Activated gamma-delta T cell treated with anti-CD3 and anti-CD28 coated beads, Interleukin-2, amount 50 U/mL, for 16 hours (primary cell): ENCODE measurements around the gene SLC25A19.

ENCODE experiments used
- DNase-seq: peaks from one replicate; pipeline ENCODE4 v3.0.0-alpha.2; 2020; ENCODE audit warnings: low read depth

SLC25A19 gene

DNA sequence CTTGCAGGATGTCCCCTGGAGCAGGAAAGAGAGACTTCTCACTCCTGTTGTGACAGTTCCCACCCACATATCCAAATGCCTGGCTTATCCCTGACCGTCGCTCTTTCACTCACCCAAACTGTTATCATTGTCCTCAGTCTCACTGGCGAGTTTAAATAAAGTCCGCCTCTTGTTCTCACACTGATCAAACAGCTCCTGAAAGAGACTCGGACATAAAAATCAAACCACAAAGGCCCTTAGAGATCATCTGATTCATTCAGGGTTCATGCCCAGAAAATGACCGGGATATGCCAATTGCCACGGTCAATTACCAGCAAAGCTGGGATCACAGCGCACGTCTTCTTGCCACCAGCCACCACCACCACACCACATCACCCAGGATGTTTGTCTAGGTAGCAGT is 47.7 kb downstream of the SLC25A19 start:
- DNase-seq: no peak

DNA sequence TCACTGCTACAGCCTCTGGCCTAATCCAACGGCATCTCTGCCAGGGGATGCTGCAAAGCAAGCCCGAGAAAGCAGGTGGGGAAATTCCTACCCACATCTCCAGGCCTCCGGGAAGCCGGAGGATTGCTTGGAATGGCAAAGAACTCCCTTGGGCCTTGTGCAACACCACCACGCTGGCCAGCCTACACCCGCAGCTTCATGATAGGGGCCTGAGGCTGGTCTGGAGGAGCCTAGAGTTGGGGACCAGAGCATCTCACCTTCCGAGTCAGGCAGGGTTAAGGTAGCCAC is 48.1 kb downstream of the SLC25A19 start:
- DNase-seq: no peak

DNA sequence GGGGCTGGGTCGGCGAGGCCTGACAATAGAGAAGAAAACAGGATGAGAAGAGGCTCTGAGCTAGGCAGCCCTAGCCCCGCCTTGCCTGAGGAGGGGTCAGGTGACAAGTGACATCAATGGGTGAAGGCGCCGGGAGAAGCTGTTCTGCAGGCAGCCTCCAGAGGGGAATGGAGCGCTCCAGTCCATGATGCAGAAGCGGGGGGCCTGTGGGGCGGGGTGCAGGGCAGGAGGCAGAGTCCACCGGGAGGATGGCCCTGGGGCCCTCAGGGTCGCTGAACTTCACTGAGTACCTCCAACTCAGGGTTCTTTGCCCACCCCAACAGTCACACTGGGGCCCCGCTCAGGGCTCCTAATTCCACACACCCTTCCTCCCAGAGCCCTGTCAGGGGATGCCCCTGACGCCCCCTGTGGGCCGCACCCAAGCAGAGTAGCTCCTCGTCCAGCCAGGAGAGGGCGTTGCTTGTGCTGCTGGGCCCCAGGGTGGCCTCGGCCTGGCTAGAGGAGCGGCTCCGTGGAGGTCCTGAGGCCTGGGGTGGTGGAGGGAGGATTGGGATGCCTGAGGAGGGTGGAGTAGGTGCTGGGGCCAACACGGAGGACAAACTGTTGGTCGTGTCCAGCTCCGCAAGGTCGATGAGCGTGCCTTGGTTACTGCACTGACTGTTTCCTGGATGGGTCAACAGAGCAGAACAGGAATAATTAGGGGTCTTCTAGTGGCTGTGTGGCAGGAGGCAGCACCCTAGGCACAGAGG is 48.7 kb downstream of the SLC25A19 start:
- no peak for DNase-seq

DNA sequence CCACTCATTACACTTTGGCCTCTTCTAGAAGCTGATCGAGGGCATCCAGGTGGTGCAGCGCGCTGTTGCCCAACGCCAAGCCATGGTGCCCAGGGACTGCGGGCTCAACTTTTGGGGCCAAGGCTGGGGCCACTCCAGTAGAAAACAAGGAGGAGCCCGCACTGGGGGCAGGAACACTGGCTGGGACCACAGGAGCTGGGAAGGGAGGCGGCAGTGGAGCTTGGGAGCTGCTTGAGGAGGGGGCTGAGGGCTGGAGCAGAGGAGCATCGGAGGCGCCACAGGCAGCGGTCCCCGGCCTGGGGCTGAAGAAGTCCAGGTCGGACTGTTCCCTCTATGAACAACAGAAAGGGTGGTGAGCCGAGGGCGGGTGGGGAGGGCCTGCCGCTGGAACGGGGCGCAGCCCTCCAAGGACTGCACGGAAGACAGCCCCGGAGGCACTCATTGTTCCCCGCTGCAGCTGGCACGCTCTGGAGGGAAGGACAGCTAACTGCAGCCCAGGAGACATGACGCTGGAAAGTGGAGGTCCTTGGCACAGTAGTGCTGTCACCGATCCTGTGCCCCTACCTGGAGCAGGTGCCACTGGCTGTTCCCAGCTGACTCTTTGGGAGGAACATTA is 49.3 kb downstream of the SLC25A19 start:
- DNase-seq: no peak

DNA sequence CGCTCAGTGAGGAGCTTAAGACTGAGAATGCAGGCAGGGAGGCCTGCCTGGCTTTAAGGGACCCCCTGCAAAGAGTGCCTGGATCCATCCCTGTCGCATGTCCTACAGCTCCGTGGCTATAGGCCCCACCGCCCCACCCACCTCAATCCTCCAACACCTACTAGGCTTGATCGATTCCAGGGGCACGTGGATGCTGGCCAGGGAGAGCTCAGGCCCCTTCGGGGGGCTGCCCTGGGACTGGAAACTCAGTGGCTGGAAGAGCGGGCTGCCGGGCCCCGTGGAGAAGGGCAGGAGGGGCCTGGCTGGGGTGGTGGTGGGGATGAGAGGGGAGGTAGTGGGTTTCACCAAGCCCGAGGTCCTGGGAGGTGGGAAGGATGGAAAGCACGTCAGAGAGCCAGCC is 50.0 kb downstream of the SLC25A19 start:
- DNase-seq: no peak

DNA sequence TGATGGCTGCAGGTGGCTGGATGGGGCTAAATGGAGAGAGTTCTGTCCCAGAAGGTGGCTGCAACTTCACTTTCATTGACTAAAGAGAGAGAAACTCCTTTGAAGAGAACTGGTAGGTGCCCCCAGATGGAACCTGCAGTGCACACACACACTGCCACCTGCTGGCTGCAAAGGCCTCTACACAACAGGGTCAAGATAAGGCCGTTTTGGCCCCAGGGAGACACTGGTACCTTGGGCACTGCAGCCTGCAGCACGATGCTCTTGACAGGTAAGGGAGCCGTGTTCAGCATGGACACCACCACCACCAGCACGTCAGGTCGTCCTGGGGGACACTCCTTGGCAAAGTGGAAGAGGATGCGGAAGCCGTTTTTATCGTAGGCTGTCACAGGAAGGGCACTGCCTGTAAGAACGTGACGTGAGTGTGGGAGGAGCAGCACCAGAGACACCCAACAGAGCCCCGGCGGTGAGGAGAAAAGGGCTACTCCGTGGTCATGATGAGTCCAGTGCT is 50.5 kb downstream of the SLC25A19 start:
- DNase-seq: peak; percentile 33

DNA sequence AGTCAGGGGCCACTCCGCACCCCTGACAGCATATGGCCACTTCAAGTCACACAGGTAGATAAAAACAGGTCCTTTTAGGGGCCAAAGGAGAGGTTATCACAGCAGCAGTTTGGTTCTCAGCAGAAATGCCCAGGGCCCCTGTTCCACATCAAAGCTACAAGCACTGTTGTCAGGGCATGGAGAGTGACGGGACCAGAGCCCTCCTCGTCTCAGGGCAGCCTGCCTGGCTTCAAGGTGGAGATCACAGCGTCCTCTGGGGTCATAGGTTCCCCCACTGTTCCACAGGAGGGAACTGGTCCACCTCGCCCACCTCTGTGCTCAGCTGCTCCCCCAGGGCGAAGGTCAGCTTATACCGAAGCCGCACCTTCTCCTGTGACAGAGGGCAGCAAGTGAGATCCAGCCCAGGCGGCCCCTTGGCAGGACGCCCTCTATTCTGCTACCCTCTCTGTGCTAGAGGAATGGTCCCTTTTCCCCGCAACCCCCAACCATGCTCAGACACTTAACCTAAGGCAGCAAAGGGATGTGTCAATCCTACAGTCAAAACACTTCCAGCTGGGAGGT is 51.1 kb downstream of the SLC25A19 start:
- DNase-seq: no peak

DNA sequence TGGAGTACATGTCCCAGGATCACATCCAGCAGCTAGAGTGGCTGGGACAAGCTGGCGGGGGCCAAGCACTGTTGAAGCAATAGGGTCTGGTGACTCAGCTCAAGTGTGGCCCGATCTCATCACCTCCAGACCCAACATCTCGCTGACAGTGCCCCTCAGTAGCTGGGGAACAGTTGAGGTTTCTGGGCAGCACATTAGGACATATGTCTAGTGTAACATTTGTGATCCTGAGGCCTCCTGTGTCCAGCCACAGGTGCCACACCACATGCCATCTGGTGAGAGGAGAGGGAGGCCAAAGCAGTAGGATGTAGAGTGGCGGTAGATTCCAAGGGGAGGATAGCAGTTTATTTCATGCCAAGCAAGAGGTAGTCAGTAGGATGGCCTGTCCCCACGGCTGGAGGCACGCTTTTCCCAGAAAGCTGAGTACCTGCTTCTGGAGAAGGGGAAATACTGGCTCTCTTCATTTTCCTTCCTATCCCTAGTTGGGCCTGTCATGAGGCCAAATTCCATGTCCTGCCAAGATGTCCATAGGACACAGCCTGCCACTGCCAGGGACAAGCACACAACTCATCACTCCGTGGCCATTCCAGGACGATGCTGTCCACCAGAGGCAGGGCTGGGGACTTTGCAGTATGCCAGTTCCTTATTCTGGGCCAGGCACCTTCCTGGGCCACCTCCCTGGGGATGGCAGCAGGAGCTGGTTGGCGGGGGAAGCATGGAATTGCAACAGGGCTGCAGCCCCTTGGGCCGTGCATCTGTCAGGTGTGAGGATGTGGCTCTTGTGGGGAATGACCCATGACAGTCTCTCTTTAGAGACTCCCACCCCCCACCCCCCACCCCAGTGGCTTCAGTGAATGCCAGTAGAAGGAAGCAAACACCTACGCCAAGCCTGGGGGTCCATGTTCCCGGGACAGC is 51.9 kb downstream of the SLC25A19 start:
- DNase-seq: no peak

DNA sequence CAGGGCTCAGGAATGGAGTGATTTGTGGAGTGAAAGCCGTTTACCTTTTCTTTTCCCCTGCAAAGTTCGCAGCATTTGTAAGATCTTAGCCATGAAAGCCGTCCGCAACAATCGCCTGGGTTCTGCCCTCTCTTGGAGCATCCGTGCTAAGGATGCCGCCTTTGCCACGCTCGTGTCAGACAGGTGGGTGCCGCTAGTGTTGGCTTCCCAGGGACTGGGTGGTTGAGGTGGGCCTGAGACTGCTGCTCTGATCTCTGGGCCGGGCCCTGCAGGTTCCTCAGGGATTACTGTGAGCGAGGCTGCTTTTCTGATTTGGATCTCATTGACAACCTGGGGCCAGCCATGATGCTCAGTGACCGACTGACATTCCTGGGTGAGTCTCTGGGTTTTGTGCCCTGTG is 56.4 kb downstream of the SLC25A19 start:
- no peak for DNase-seq

DNA sequence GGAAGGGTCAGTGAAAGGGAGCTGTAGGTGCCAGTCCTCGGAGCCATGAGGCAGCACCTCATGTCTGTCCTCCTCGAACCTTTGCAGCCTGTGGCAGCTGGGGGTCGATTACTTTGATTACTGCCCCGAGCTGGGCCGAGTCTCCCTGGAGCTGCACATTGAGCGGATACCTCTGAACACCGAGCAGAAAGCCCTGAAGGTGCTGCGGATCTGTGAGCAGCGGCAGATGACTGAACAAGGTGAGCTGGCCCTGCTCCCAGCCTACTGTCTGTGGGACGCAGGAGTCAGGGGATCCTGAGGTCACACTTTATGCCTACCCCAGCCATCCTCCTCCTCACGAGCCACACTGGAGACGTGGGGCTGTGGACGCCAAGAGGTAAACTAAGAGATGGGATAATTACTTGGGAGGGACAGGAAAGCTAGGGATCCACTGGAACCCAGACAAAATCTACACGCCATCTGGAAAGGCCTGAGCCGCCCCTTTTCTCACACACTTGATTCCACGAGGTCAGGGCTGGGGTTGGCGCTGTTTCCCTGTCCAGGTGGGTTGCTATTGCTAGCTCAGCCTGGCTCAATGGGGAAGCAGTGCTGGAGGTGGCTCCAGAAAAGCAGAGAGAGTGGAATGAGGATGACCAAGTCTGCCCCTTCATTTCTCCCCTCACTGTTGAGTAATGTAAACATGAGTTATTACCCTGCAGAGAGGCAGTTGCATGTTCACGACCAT is 57.3 kb downstream of the SLC25A19 start:
- DNase-seq: no peak

DNA sequence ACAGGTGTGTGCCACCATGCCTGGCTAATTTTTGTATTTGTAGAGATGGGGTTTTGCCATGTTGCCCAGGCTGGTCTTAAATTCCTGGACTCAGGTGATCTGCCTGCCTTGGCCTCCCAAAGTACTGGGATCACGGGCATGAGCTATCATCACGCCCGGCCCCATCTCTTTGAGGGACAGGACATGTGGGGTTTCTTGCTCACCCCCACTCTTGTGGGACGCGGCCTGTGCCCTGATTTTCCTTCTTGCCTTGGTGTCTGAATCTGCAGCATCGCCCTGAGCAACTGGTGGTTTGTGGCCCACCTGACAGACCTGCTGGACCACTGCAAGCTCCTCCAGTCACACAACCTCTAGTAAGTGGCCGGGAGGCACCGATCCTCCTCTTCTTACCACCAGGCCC is 58.2 kb downstream of the SLC25A19 start:
- DNase-seq: no peak

DNA sequence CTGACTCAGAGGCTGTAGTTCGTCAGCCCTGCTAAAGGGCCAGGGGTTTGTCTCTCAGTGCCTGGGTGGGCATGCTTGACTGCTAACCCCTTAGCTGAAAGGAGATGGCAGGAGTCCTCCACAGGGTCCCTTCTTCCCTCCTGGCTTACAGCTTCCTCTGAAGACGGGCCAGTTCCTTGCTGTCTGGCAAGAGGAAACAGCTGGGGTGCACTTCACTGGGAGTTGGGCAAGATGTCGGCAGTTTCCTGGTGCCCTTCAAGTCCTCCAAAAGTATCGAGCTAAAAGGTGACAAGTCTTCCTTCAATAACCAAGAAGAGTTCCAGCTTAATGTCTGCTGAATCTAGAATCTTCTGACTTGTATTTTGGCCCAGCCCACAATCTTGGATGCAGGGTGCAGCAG is 60.4 kb downstream of the SLC25A19 start:
- DNase-seq: no peak

DNA sequence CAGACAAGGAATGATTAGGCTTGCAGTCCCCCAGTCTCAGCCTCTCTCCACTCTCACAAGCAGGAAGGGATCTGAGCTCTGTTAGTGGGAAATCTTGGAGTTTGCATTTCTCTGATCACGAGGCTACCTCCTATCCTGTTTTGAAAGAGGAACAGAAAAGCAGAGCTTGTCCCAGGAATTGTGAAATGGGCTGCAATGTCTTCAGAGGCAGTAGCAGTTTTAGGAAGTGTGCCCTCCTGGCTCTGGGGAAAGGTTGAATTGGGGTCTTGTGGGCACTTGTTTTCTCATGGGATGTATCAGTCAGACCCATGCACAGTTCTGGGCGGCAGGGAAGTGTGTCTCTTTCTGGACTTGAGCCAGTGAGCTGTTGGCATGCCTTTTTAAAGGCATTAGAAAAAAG is 60.9 kb downstream of the SLC25A19 start:
- no peak for DNase-seq

DNA sequence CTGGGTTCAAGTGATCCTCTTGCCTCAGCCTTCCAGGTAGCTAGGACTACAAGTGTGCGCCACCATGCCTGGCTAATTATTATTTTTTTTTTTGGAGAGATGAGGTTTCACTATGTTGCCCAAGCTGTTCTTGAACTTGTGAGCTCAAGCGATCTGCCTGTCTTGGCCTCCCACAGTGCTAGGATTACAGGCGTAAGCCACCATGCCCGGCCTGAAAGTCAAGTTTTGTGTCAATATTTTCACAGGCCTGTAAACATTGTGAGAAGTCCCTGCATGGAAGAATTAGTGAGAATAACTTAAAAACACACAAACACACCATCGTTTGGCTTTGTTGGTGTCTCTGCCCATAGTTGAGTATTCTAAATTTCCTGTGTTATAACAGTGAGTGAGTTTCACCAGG is 61.5 kb downstream of the SLC25A19 start:
- no peak for DNase-seq

DNA sequence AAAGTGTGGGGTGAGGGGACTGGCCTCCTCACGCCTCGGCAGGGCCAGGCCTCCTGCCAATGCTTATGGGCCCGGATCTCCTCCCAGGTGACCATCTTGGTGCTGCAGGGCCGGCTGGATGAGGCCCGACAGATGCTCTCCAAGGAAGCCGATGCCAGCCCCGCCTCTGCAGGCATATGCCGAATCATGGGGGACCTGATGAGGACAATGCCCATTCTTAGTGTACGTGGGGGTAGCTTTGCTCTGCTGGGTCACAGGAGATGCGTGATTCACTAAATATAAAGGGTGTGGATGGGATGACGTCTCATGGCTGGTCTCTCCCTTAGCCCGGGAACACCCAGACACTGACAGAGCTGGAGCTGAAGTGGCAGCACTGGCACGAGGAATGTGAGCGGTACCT is 64.2 kb downstream of the SLC25A19 start:
- DNase-seq: no peak
